T-helper 2 cell treated with Interferon-gamma antibody and Interleukin-4, amounts not matched to agents 5 μg/mL and 100 μg/mL, for 36 hours (primary cell): ENCODE results near the gene PFDN6.
"Not testable (repeated sequence)": the region's sequence is repeated elsewhere in the genome, so short reads cannot be mapped to it uniquely, and the experiment has no call there.

Experiments used
- DNase-seq: peaks from one replicate; pipeline ENCODE4 v3.0.0; 2021; ENCODE audit warnings: low spot score
- H3K27ac Mint-ChIP-seq: one replicate; pipeline ENCODE4 v1.8.0; 2021; ENCODE audit warnings: mild to moderate bottlenecking, mixed read lengths
- H3K27me3 Mint-ChIP-seq: one replicate; pipeline ENCODE4 v1.8.0; 2021; ENCODE audit warnings: low read depth, mixed read lengths
- H3K36me3 Mint-ChIP-seq: one replicate; pipeline ENCODE4 v1.8.0; 2021; ENCODE audit warnings: low read depth, mixed read lengths
- H3K4me1 Mint-ChIP-seq: one replicate; pipeline ENCODE4 v1.8.0; 2021; ENCODE audit warnings: low read depth, mixed read lengths
- H3K4me3 Mint-ChIP-seq: one replicate; pipeline ENCODE4 v1.8.0; 2022; ENCODE audit warnings: mild to moderate bottlenecking, moderate library complexity, mixed read lengths
- H3K9me3 Mint-ChIP-seq: one replicate; pipeline ENCODE4 v1.8.0; 2021; ENCODE audit warnings: mixed read lengths

PFDN6 gene

DNA sequence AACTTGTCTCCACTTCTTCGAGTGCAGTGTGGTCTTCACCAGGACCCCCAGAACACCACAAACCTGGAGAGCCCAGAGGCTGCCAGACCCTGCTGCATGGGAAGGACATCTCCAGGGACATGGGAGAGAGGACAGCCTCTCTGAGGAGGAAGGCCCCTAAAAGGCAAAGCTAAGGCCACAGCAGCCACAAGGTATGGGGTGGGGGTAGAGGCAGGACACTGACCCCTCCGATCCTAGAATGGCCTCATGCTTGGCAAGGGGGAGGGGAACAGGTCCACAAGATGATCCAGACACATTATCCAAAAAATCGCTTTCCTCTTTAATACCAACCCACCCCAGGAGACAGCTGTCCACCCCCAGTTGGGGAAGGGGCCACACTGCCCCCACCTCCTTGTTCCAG is 10.6 kb upstream of the PFDN6 start:
- H3K27ac Mint-ChIP-seq = peak overlapping the region; percentile 62
- peaks cover 35% of the 10 kb centered on the region for H3K4me1 Mint-ChIP-seq
- DNase-seq = no peak
- no peaks in the 10 kb centered on the region for H3K27me3 Mint-ChIP-seq
- H3K4me3 Mint-ChIP-seq = peak overlapping the region; percentile 34
- H3K9me3 Mint-ChIP-seq = no peaks in the 10 kb centered on the region
- peaks cover 57% of the 10 kb centered on the region for H3K36me3 Mint-ChIP-seq

DNA sequence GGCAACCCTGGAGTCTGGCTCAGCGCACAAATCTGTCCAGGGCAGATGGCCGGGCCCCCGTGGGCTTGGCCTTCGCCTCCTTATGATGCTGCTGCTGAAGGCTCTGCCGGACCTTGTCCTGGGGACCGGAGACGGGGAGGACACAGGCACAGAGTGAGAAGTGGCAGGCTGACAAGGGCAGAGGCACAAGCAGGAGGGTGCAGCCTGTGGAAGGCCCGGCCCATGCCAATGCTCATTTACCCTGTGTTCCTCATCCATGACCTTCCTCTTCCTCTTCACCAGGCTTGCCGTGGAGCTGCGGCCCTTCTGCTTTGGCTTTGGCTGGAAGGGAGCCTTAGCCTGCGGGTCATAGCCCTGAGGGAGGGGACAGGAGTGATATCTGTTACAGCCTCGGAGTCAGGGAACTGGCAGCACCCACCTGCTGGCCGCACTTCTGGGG is 10.1 kb upstream of the PFDN6 start:
- H3K4me1 Mint-ChIP-seq = peaks cover 33% of the 10 kb centered on the region
- no peaks in the 10 kb centered on the region for H3K27me3 Mint-ChIP-seq
- H3K36me3 Mint-ChIP-seq = peaks cover 55% of the 10 kb centered on the region
- no peaks in the 10 kb centered on the region for H3K9me3 Mint-ChIP-seq
- H3K4me3 Mint-ChIP-seq = peak overlapping the region; percentile 34
- DNase-seq = no peak
- H3K27ac Mint-ChIP-seq = peak overlapping the region; percentile 62

DNA sequence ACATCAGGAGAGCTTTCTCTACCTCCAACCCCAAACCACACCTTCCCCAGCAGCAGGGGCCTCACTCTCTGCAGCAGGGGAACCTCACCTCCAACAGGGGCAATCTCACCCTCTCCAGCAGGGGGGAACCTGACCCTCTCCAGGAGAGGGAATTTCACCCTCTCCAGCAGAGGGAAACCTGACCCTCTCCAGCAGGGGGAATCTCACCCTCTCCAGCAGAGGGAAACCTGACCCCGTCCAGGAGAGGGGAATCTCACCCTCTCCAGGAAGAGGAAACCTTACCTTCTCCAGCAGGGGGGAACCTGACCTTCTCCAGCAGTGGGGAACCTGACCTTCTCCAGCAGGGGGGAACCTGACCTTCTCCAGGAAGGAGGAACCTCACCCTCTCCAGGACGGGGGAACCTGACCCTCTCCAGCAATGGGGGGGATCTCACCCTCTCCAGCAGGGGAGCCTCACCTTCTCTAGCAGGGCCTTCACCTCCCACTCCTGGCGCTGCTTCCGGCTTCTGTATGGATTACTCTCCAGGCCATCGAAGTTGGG is 9.4 kb upstream of the PFDN6 start:
- Mint-ChIP-seq H3K4me3 (no peak overlapping the region), H3K27ac (peak overlapping the region; percentile 26), H3K9me3 (no peaks in the 10 kb centered on the region), H3K27me3 (no peaks in the 10 kb centered on the region), H3K36me3 (peaks cover 49% of the 10 kb centered on the region), H3K4me1 (peaks cover 25% of the 10 kb centered on the region)
- no peak for DNase-seq

DNA sequence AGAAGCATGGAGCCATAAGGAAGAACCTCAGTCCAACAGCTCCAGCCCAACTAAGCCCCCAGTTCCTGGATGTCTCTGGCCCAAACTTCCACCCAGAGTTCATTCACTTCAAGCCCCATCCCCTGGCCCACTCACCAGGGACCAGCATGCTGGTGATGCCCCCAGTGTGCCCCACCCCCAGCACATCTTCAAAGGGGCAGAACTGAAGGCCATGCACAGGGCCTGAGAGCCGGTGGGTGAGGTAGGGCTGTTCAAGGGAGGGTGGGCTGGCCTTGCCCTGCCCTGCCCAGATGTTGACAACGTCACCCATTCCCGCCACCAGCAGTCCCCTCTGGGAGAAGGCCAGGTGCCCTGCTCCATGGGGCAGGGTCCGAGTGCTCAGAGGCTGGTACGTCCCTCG is 8.9 kb upstream of the PFDN6 start:
- peaks cover 44% of the 10 kb centered on the region for H3K36me3 Mint-ChIP-seq
- no peak overlapping the region for H3K27ac Mint-ChIP-seq
- no peaks in the 10 kb centered on the region for H3K27me3 Mint-ChIP-seq
- no peaks in the 10 kb centered on the region for H3K9me3 Mint-ChIP-seq
- H3K4me3 Mint-ChIP-seq = no peak overlapping the region
- peaks cover 20% of the 10 kb centered on the region for H3K4me1 Mint-ChIP-seq
- no peak for DNase-seq

DNA sequence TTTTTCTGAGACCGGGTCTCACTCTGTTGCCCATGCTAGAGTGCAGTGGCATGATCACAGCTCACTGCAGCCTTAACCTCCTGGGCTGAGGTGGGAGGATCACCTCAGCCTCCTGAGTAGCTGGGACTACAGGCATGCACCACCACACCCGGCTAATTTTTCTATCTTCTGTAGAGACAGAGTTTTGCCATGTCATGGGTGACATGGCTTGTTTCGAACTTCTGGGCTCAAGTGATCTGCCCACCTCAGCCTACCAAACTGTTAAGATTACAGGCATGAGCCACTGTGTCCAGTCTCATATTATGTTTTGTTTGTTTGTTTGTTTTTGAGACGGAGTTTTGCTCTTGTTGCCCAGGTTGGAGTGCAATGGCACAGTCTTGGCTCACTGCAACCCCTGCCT is 4.2 kb upstream of the PFDN6 start:
- H3K27me3 Mint-ChIP-seq, H3K27ac Mint-ChIP-seq, H3K9me3 Mint-ChIP-seq, DNase-seq, H3K4me3 Mint-ChIP-seq: not testable (repeated sequence)
- peaks cover 39% of the 10 kb centered on the region for H3K36me3 Mint-ChIP-seq
- peaks cover 20% of the 10 kb centered on the region for H3K4me1 Mint-ChIP-seq

DNA sequence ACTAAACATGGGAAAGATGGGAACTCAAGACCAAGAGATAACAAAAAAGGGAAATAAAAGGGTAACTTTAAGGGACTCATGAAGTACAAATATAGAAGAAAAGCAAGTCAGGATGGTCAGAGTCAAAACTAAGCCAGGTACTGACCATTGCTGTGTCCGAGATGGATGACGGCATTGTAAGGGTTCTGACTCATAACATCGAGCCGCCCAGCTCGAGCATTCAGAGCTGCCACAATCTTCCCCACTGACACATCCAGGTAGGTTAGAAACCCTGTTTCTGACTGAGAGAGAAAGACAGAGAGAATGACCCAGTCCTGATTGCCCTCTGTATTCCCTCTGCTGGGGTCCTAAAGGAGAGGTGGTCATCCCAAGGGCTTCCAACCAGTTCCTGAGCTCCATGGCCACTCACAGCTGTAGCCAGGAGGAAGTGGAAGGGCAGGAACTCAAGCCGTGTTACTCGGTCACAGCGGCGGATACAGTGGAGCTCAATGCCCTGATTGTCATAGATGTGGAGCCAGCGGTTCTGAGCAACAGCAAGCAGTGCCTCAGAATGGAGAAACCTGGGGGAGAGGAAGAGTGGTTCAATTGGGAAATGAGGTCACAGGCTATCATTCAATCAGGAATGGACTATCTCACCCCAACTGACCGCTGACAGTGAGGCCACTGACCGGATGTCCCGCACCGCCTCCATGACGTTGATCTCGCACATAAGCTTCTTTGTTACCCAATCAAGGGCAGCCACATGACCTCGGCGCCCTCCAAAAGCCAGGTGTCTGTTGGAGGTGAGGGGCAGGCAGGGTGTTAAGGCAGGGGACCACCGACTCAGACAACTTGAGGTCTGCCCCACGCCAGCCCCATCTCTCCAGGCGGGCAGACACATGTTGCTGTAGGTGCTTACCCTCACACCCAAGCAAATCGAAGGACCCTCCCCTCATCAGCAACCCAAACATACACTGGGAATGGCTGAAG is 2.2 kb upstream of the PFDN6 start:
- Mint-ChIP-seq H3K27me3 (no peaks in the 10 kb centered on the region), H3K4me3 (peak overlapping the region; percentile 98), H3K27ac (peak overlapping the region; percentile 56), H3K9me3 (no peaks in the 10 kb centered on the region), H3K36me3 (peaks cover 49% of the 10 kb centered on the region), H3K4me1 (peaks cover 26% of the 10 kb centered on the region)
- no peak for DNase-seq

DNA sequence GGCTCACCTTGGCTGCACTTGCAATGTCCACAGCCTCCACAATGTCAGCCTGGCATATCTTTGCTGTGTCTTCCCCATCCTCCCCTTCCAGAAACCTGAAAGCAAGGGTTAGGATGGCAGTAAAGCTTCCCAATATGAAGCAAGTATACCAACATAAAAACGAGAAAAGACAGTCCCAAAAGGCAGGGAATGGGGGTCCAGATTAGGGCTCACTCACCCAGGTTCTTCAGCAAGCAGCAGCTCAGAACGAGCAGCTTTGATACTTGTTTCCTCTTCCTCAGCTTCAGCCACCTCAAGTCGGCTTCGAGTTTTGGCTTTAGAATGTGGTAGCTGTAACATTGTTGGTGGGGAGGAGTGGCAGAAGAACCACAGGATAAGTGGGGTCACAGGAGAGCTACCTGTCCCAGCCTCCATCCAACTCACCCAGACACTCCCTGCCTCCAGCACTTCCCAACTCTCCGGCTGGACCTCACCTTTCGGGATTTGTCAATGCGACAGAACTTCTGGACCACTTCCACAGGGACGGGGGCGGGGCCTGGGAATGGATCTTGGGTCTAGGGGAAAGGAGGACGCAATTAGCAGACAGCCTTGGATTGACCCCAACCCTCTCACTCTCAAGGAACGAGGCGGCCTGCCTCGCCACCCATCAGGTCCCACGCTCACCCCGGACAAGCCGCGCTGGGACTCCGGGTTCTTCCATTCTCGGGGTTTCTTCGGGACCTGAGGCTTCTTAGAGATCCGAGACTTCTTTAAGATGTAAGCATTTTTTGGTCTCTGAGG is 1.1 kb upstream of the PFDN6 start:
- no peak for DNase-seq
- H3K27ac Mint-ChIP-seq = peak overlapping the region; percentile 8
- peaks cover 46% of the 10 kb centered on the region for H3K36me3 Mint-ChIP-seq
- peaks cover 26% of the 10 kb centered on the region for H3K4me1 Mint-ChIP-seq
- H3K27me3 Mint-ChIP-seq = no peaks in the 10 kb centered on the region
- peak overlapping the region; percentile 98 for H3K4me3 Mint-ChIP-seq
- H3K9me3 Mint-ChIP-seq = no peaks in the 10 kb centered on the region

DNA sequence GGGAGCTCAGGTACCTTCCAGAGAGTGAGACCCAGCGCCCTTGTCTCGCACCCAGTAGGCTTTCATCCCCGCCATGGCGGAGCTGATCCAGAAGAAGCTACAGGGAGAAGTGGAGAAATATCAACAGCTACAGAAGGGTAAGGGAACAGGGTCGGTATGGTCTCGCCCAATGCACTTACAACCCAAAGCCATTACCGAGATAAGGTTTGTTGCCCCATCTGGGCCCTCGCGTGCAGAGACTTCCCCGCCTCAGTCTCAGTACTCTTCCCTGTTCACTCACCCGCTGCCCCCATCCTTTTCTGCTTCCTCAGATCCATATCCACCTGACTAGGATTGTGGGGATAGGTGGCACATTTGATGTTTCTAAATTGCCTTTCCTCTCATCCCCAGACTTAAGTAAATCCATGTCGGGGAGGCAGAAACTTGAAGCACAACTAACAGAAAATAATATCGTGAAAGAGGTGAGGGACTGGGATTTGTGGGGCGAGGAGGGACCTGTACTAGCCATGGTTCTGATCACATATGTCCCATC is 449 bp downstream of the PFDN6 start:
- peak overlapping the region; percentile 98 for H3K4me3 Mint-ChIP-seq
- peak overlapping the region; percentile 88 for H3K27ac Mint-ChIP-seq
- no peaks in the 10 kb centered on the region for H3K9me3 Mint-ChIP-seq
- no peak for DNase-seq
- peaks cover 26% of the 10 kb centered on the region for H3K4me1 Mint-ChIP-seq
- H3K36me3 Mint-ChIP-seq = peaks cover 44% of the 10 kb centered on the region
- no peaks in the 10 kb centered on the region for H3K27me3 Mint-ChIP-seq

DNA sequence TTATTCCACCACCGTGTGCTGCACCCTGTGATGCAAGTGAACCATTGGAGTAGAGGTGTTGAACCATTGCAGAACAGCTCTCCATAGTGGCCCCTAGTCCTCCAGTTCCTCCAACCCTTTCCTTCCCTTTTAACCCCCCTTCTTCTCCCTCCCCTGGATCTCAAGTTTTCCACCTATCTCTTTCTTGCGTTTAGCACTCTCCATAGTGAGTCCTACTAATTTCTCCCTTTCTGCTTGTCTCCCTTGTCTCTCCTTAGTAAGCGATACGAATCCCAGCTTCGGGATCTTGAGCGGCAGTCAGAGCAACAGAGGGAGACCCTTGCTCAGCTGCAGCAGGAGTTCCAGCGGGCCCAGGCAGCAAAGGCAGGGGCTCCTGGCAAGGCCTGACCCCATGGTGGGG is 1.1 kb downstream of the PFDN6 start:
- DNase-seq = no peak
- Mint-ChIP-seq H3K27ac (peak overlapping the region; percentile 88), H3K9me3 (no peaks in the 10 kb centered on the region), H3K4me1 (peaks cover 26% of the 10 kb centered on the region), H3K36me3 (peaks cover 44% of the 10 kb centered on the region), H3K27me3 (no peaks in the 10 kb centered on the region), H3K4me3 (peak overlapping the region; percentile 98)

DNA sequence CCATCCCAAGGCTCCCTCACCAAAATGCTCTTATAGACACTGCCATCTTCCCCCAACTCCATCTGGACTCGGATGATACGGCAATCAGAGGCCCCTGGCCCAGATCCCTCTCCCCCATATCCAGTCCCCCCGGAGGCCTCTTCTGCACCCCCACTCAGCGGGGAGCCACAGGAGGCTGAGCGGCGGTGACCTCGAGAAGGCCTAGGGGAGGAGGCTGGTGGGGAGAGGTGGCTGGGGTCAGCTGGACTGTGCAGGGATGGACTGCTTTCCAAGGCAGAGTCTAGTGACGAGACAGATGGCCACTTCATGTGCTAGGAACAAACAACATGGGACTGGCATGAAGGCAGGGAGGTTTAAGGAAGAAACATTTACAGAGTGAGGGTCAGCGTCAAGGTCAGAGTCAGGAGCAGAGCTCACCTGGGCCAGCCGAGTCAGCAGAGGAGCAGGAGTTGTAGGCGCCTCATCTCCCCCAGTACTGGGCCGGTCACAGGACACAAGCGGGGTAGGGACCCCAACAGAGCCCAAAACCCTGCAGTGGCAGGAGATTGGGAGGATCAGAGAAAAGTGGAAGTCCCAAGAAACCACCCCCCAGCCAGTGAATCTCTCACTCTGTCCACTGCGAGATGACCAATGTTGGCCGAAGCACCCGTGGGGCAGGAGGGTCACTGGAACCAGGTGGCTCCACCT is 3.7 kb downstream of the PFDN6 start:
- DNase-seq = no peak
- Mint-ChIP-seq H3K27me3 (peaks cover 2% of the 10 kb centered on the region), H3K4me3 (no peak overlapping the region), H3K4me1 (peaks cover 16% of the 10 kb centered on the region), H3K27ac (peak overlapping the region; percentile 17), H3K9me3 (no peaks in the 10 kb centered on the region), H3K36me3 (peaks cover 34% of the 10 kb centered on the region)

DNA sequence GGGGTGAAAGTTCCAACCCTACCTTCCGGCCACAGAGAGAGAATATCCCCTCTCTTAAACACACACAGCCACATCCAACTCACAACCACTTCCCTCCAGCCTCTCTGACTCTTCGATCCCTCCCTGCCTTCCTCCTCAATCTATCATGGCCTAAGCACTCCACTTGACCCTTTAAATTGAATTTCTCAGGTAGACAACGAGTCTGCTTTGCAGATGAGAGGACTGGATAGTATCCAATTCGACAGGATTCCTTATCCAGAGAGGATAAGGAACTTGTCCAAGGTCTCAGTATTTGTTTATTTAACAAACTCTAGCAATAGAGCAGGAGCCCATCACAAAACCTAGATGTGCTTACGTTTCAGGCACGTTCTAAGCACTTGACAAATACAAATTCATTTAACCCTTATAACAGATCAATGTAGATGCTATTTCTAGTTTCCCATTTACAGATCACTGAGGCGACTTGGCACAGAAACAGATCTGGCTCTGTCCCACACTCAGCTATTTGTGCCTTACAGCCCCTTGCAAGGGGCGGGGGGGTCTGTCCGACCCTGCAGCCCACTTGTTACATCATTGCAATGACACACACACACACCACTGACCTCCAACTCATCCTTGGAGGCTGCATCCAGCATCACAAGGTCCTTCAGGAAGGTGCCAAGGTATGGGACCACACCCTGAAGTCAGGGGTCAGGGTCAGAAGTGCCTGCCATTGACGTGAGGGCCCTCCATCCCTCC is 4.9 kb downstream of the PFDN6 start:
- H3K27me3 Mint-ChIP-seq = peaks cover 3% of the 10 kb centered on the region
- H3K36me3 Mint-ChIP-seq = peaks cover 31% of the 10 kb centered on the region
- no peaks in the 10 kb centered on the region for H3K9me3 Mint-ChIP-seq
- no peak overlapping the region for H3K4me3 Mint-ChIP-seq
- no peak for DNase-seq
- no peak overlapping the region for H3K27ac Mint-ChIP-seq
- peaks cover 14% of the 10 kb centered on the region for H3K4me1 Mint-ChIP-seq

DNA sequence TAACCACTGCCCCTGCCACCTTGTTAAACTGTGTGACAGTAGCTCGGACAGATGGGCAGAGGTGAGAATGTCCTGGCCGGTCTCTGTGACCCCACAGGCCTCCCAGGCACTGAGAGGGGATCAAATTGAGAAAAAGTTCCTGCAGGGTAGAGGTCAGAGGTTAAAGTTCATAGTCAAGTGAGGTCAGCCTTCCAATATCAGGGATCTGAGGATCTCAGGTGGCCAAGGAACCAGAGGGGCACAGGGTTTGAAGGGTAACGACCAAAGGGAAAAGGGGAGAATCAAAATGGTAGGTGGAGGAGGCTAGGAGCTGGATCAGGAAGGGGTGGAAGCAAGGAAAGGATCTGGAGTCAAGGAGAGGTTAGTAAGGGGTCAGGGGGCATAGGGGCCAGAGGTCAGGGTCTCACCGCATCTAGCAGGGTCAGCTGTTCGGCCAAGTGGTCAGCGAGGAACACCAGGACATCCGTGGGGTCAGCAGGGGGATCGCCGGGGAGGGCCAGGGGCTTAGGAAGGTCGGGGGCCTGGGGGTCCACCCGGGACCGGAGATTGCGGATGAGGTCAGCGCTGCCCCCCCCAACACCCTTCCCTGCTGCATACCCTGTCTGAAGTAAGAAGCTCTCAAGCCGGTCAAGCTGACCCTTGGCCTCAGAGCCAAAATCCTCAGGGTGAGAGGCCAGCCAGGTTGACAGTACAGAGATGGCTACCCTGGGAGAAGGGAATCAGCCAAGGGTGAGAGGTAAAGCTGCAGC is 6.4 kb downstream of the PFDN6 start:
- Mint-ChIP-seq H3K36me3 (peaks cover 36% of the 10 kb centered on the region), H3K4me1 (peaks cover 13% of the 10 kb centered on the region), H3K4me3 (no peak overlapping the region), H3K27me3 (peaks cover 3% of the 10 kb centered on the region), H3K27ac (no peak overlapping the region), H3K9me3 (no peaks in the 10 kb centered on the region)
- DNase-seq = no peak
